Neural cell (in vitro differentiated cells): ENCODE measurements around the gene SMIM23. TPM values are rescaled to one million over a fixed set of nuclear protein-coding genes. Genes with fewer than 3 reads are reported as not detected.

Experiments
- H2AFZ ChIP-seq: fragments of 200-600, 300-800 bp; sonication (generic), shearing (Covaris generic); 2 replicates; pipeline ENCODE4 v1.6.0; 2014; ENCODE audit warnings: low read depth, mild to moderate bottlenecking, antibody characterized with exemption, low read length, moderate library complexity
- H3F3A ChIP-seq: fragments of 200-600 bp; shearing (Covaris generic); 2 replicates; pipeline ENCODE4 v1.6.1; 2016; ENCODE audit warnings: mild to moderate bottlenecking, moderate library complexity, mixed read lengths, antibody characterized with exemption, low read length; ENCODE audit not compliant: insufficient read depth, poor library complexity, severe bottlenecking
- H3K27ac ChIP-seq: fragments of 200-600, 300-800 bp; sonication (generic), shearing (Covaris generic); 2 replicates; pipeline ENCODE4 v1.5.1; 2014; ENCODE audit warnings: mild to moderate bottlenecking, low read length, moderate library complexity
- H3K27me3 ChIP-seq: fragments of 300-800, 200-600 bp; sonication (generic), shearing (Covaris generic); 2 replicates; pipeline ENCODE4 v1.6.0; 2014; ENCODE audit warnings: mild to moderate bottlenecking, low read depth, low read length, moderate library complexity; ENCODE audit not compliant: insufficient read depth
- H3K36me3 ChIP-seq: fragments of 300-800, 200-600 bp; sonication (generic), shearing (Covaris generic); 2 replicates; pipeline ENCODE4 v1.5.1; 2014; ENCODE audit warnings: mild to moderate bottlenecking, antibody characterized with exemption, low read length, moderate library complexity; ENCODE audit not compliant: insufficient read depth
- H3K4me2 ChIP-seq: fragments of 300-800, 200-600 bp; sonication (generic), shearing (Covaris generic); 2 replicates; pipeline ENCODE4 v1.6.0; 2014; ENCODE audit warnings: mild to moderate bottlenecking, low read length
- H3K4me3 ChIP-seq: fragments of 300-800, 200-600 bp; sonication (generic), shearing (Covaris generic); 2 replicates; pipeline ENCODE4 v1.5.1; 2014; ENCODE audit warnings: mild to moderate bottlenecking, low read length, moderate library complexity
- H3K79me2 ChIP-seq: fragments of 200-600 bp; shearing (Covaris generic); replicated peaks from 2 replicates; pipeline ENCODE4 v1.6.0; 2014; ENCODE audit warnings: mild to moderate bottlenecking, low read length, moderate library complexity; ENCODE audit not compliant: insufficient read depth
- H3K9ac ChIP-seq: fragments of 300-800, 200-600 bp; sonication (generic), shearing (Covaris generic); 2 replicates; pipeline ENCODE4 v1.6.1; 2016; ENCODE audit warnings: mild to moderate bottlenecking, low read length, mixed read lengths
- H3K9me2 ChIP-seq: fragments of 200-600 bp; shearing (Covaris generic); 2 replicates; pipeline ENCODE4 v1.6.1; 2016; ENCODE audit warnings: mild to moderate bottlenecking, low read length, mixed read lengths; ENCODE audit not compliant: insufficient read depth
- H3K9me3 ChIP-seq: fragments of 200-600, 300-800 bp; sonication (generic), shearing (Covaris generic); 2 replicates; pipeline ENCODE4 v1.6.1; 2016; ENCODE audit warnings: mild to moderate bottlenecking, mixed run types, low read length, moderate library complexity, mixed read lengths
- H4K20me1 ChIP-seq: fragments of 200-600 bp; shearing (Covaris generic); 2 replicates; pipeline ENCODE4 v1.6.1; 2016; ENCODE audit warnings: mild to moderate bottlenecking, mixed run types; ENCODE audit not compliant: insufficient read depth
- CTCF ChIP-seq: fragments of 450-650 bp; IDR thresholded peaks from 2 replicates; pipeline ENCODE4 v1.5.1; 2014; ENCODE audit warnings: antibody characterized with exemption, mild to moderate bottlenecking, moderate library complexity; ENCODE audit not compliant: poor library complexity, severe bottlenecking
- EP300 ChIP-seq: fragments of 450-650 bp; conservative IDR thresholded peaks from 2 replicates; pipeline ENCODE4 v1.6.1; 2014; ENCODE audit warnings: antibody characterized with exemption, mild to moderate bottlenecking, moderate library complexity; ENCODE audit not compliant: poor library complexity, severe bottlenecking
- EZH2 ChIP-seq: fragments of 200-600, 300-800 bp; shearing (Covaris generic), sonication (generic); IDR thresholded peaks from 2 replicates; pipeline ENCODE4 v1.6.1; 2014; ENCODE audit warnings: antibody characterized with exemption, low read length, borderline replicate concordance, mild to moderate bottlenecking; ENCODE audit not compliant: insufficient read depth, poor library complexity, severe bottlenecking
- MXI1 ChIP-seq: fragments of 450-650 bp; conservative IDR thresholded peaks from 2 replicates; pipeline ENCODE4 v1.6.1; 2014; ENCODE audit warnings: antibody characterized with exemption, mild to moderate bottlenecking; ENCODE audit not compliant: poor library complexity, severe bottlenecking
- POLR2AphosphoS5 ChIP-seq: IDR thresholded peaks from 2 replicates; pipeline ENCODE4 v1.6.1; 2012
- RAD21 ChIP-seq: fragments of 450-650 bp; conservative IDR thresholded peaks from 2 replicates; pipeline ENCODE4 v1.6.1; 2014; ENCODE audit warnings: antibody characterized with exemption, mild to moderate bottlenecking, moderate library complexity
- REST ChIP-seq: IDR thresholded peaks from 2 replicates; pipeline ENCODE4 v1.6.1; 2012; ENCODE audit warnings: borderline replicate concordance
- SMC3 ChIP-seq: fragments of 450-650 bp; conservative IDR thresholded peaks from 2 replicates; pipeline ENCODE4 v1.6.1; 2014; ENCODE audit warnings: antibody characterized with exemption, mild to moderate bottlenecking, moderate library complexity; ENCODE audit not compliant: poor library complexity
- TAF1 ChIP-seq: IDR thresholded peaks from 2 replicates; pipeline ENCODE4 v1.6.1; 2012; ENCODE audit warnings: low read depth
- polyA plus RNA-seq: library from polyadenylated mRNA; depleted of rRNA; stranded (reverse); fragments of >200 nt; gene quantifications from 2 replicates; pipeline ENCODE4 v1.2.3, GENCODE V29; 2014

SMIM23 gene
- polyA plus RNA-seq, 1 donor from 2014 or later, result not detected

- Histone ChIP-seq H4K20me1 (no peaks in the 10 kb centered on the region), H3K9ac (no peak overlapping the region), H3K4me2 (no peak overlapping the region), H3K79me2 (no peaks in the 10 kb centered on the region), H3K27ac (no peak overlapping the region), H3K36me3 (no peaks in the 10 kb centered on the region), H3K27me3 (no peaks in the 10 kb centered on the region), H2AFZ (no peak overlapping the region), H3K4me3 (no peak overlapping the region), H3F3A (no peaks in the 10 kb centered on the region), H3K9me3 (no peaks in the 10 kb centered on the region), H3K9me2 (no peaks in the 10 kb centered on the region)
- TF ChIP-seq RAD21 (no peak), CTCF (no peak), MXI1 (no peak), REST (no peak), EP300 (no peak)
These were observed 11.2 kb upstream of the SMIM23 start for GRCh38 chr5:171774418-171774817.

GRCh38 chr5:171776213-171776612, 9.4 kb upstream of the SMIM23 start:
- Histone ChIP-seq H3K9ac (no peak overlapping the region), H3K27me3 (no peaks in the 10 kb centered on the region), H4K20me1 (no peaks in the 10 kb centered on the region), H2AFZ (no peak overlapping the region), H3K4me3 (no peak overlapping the region), H3K9me2 (no peaks in the 10 kb centered on the region), H3K4me2 (no peak overlapping the region), H3K36me3 (no peaks in the 10 kb centered on the region), H3K9me3 (no peaks in the 10 kb centered on the region), H3F3A (no peaks in the 10 kb centered on the region), H3K79me2 (no peaks in the 10 kb centered on the region), H3K27ac (no peak overlapping the region)
- TF ChIP-seq EP300, result no peak
- no peak for TF ChIP-seq CTCF
- TF ChIP-seq EZH2, result no peak
- no peak for TF ChIP-seq REST
- no peak for TF ChIP-seq SMC3
- TF ChIP-seq TAF1, result no peak
- no peak for TF ChIP-seq POLR2AphosphoS5
- TF ChIP-seq MXI1, result no peak
- TF ChIP-seq RAD21, result no peak
